PFSK-1 (cell line): Measurements from ENCODE around the gene CD83.

Source experiments
- FOXP2 ChIP-seq: optimal IDR thresholded peaks from 2 replicates; pipeline ENCODE3; 2011; ENCODE audit warnings: borderline replicate concordance, control low read depth, inconsistent platforms; ENCODE audit not compliant: insufficient read depth; ENCODE audit errors: extremely low read length, extremely low read depth
- POLR2AphosphoS5 ChIP-seq: IDR thresholded peaks from 2 replicates; pipeline ENCODE4 v1.6.1; 2012; ENCODE audit warnings: low read depth, mild to moderate bottlenecking, control low read depth, low read length, moderate library complexity
- SIN3A ChIP-seq: IDR thresholded peaks from 2 replicates; pipeline ENCODE4 v1.6.1; 2012; ENCODE audit warnings: mild to moderate bottlenecking, low read length, moderate library complexity, borderline replicate concordance; ENCODE audit not compliant: insufficient read depth
- TAF1 ChIP-seq: IDR thresholded peaks from 2 replicates; pipeline ENCODE4 v1.6.1; 2012; ENCODE audit warnings: low read length, control low read depth, borderline replicate concordance; ENCODE audit not compliant: insufficient read depth
- TF ChIP-seq, protein P1 (sequence below), 2 experiments: IDR thresholded peaks; 2 replicates each; pipeline versions ENCODE4 v1.6.1 to v1.8.0; 2011 to 2012; ENCODE audit warnings: low read depth in 2 of 2, low read length in 2 of 2, control low read depth in 1 of 2, inconsistent platforms in 1 of 2, mild to moderate bottlenecking in 1 of 2, moderate library complexity in 1 of 2; ENCODE audit not compliant: insufficient read depth in 1 of 2

CD83 gene

DNA sequence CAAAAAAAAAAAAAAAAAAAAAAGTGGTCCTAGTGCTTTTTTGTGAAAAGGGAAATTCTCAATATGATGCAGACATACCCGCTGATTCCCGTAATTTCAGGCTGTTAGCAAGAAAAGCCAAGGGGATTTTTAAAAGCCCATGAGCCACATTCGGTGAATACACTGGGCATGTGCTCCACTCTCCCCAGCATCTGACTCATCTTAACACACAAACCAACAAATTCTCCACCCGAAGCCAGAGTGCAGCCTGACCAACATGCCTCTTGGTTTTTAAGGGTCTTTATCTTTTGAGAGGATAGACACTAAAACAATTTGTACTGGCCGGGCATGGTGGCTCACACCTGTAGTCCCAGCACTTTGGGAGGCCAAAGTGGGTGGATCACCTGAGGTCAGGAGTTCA lies 45.5 kb upstream of the CD83 start:
- TF ChIP-seq SIN3A (no peak), TAF1 (no peak), POLR2AphosphoS5 (no peak), FOXP2 (no peak)
- TF ChIP-seq, protein P1, sequence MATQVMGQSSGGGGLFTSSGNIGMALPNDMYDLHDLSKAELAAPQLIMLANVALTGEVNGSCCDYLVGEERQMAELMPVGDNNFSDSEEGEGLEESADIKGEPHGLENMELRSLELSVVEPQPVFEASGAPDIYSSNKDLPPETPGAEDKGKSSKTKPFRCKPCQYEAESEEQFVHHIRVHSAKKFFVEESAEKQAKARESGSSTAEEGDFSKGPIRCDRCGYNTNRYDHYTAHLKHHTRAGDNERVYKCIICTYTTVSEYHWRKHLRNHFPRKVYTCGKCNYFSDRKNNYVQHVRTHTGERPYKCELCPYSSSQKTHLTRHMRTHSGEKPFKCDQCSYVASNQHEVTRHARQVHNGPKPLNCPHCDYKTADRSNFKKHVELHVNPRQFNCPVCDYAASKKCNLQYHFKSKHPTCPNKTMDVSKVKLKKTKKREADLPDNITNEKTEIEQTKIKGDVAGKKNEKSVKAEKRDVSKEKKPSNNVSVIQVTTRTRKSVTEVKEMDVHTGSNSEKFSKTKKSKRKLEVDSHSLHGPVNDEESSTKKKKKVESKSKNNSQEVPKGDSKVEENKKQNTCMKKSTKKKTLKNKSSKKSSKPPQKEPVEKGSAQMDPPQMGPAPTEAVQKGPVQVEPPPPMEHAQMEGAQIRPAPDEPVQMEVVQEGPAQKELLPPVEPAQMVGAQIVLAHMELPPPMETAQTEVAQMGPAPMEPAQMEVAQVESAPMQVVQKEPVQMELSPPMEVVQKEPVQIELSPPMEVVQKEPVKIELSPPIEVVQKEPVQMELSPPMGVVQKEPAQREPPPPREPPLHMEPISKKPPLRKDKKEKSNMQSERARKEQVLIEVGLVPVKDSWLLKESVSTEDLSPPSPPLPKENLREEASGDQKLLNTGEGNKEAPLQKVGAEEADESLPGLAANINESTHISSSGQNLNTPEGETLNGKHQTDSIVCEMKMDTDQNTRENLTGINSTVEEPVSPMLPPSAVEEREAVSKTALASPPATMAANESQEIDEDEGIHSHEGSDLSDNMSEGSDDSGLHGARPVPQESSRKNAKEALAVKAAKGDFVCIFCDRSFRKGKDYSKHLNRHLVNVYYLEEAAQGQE (IDR thresholded peaks at IDR 0.05; ENCODE audit: insufficient read depth in 1 of 2, low read depth in 2 of 2, low read length in 2 of 2) = no peak

DNA sequence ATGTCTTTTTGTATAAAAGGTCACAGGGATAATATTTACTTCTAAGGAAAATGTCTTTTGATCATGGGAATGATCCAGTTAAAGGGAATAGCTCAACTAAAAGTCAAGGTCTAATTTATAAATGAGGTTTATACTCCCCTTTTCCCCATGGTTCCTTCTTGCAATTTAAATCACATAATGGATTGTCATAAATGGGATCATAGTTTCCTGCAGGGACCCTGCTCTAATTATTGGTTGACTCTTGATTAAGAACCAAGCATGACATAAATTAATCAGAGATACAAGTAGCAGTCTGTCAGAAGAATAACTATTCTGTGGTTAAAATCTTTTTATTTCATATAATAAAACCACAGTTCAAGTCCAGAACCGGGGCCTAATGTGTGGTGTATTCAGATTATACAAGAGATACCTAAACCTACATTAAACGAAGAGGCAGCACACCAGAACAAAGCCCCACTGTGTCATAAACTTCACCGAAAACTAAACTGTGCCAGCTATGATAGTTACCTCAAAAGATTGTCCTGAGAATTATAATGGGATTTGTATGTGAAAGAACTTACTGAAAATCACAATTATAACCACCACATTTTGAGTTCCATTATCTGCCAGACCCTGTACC lies 43.0 kb upstream of the CD83 start:
- TF ChIP-seq POLR2AphosphoS5 (no peak), TAF1 (no peak), SIN3A (no peak)
- TF ChIP-seq, protein P1 (IDR thresholded peaks at IDR 0.05; ENCODE audit: insufficient read depth in 1 of 2, low read depth in 2 of 2, low read length in 2 of 2) = no peak

DNA sequence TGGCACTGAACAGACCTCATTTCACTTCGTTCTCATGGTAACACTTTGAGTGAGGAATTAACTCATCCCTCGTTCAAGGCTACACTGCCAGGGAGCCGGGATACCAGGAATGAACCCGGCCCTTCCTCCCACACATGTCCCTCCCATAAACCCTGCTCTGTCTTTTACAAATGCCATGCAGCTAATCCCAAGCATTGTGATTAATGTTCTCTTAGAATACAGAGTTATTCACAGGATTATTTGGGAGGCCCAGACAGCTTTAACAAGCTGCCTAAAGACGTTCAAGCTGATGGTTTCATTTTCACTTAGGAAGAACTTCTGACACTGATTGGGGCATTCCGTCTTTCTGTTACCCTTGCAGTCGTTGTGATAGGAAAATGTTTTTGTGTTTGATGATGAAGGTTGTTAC lies 42.5 kb upstream of the CD83 start:
- TF ChIP-seq TAF1 (no peak), POLR2AphosphoS5 (no peak), FOXP2 (no peak), SIN3A (no peak)
- TF ChIP-seq, protein P1 (IDR thresholded peaks at IDR 0.05; ENCODE audit: insufficient read depth in 1 of 2, low read depth in 2 of 2, low read length in 2 of 2) = no peak

DNA sequence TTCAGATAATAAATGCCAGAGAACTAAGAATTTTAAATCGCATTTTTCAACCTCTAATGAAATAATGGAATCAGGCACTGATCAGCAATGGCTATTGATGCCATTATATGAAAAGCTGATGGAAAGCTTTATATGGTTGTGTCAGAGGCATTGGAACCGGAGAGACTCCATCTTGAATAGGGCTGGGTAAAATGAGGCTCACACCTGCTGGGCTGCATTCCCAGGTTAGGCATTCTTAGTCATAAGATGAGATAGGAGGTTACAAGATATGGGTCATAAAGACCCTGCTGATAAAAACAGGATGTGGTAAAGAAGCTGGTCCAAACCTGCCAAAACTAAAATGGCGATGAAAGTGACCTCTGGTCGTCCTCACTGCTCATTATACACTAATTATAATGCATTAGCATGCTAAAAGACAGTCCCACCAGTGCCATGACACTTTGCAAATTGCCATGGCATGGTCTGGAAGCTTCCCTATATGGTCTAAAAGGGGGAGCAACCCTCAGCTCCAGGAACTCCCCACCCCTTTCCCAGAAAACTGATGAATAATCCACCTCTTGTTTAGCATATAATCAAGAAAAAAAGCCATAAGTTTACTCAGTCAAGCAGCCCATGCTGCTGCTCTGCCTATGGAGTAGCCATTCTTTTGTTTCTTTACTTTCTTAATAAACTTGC lies 40.2 kb upstream of the CD83 start:
- TF ChIP-seq POLR2AphosphoS5 (no peak), FOXP2 (no peak), TAF1 (no peak), SIN3A (no peak)
- TF ChIP-seq, protein P1 (IDR thresholded peaks at IDR 0.05; ENCODE audit: insufficient read depth in 1 of 2, low read depth in 2 of 2, low read length in 2 of 2) = no peak

DNA sequence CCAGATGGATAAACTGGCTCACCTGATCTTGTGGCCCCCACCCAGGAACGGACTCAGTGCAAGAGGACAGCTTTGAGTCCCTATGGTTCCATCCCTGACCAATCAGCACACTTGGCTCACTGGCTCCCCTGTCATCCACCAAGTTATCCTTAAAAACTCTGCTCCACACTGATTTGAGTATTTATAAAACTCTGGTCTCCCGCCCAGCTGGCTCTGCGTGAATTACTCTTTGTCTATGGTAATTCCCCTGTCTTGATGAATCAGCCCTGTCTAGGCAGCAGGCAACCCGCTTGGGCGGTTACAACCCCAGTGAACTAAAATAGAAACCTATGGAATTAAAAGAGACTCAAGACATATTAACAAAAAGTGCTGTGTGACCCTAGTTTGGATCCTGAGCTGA lies 38.1 kb upstream of the CD83 start:
- no peak for TF ChIP-seq TAF1
- no peak for TF ChIP-seq SIN3A
- TF ChIP-seq POLR2AphosphoS5 = no peak
